ENCODE measurements around the gene UPK3BL2.
"Not testable (repeated sequence)": the region's sequence is repeated elsewhere in the genome, so short reads cannot be mapped to it uniquely, and the experiment has no call there.

DNA sequence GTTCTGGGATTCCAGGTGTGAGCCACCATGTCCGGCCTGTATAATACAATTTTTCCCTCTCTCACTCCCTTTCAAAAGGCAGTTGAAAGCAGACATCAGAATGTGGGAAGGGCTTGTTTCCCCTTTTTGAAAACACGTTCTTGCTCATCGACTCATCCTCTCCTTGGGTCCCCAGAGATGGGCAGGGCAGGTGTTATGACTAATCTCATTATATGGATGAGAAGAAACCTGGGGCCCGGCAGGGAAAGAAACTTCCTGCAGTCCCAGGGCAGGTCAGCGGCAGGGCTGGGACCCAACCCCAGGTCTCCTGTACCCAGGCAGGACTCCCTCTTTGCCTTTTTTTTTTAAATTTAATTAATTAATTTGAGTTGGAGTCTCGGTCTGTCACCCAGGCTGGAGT is 2.9 kb upstream of the UPK3BL2 start:
- TF ChIP-seq, protein P1, sequence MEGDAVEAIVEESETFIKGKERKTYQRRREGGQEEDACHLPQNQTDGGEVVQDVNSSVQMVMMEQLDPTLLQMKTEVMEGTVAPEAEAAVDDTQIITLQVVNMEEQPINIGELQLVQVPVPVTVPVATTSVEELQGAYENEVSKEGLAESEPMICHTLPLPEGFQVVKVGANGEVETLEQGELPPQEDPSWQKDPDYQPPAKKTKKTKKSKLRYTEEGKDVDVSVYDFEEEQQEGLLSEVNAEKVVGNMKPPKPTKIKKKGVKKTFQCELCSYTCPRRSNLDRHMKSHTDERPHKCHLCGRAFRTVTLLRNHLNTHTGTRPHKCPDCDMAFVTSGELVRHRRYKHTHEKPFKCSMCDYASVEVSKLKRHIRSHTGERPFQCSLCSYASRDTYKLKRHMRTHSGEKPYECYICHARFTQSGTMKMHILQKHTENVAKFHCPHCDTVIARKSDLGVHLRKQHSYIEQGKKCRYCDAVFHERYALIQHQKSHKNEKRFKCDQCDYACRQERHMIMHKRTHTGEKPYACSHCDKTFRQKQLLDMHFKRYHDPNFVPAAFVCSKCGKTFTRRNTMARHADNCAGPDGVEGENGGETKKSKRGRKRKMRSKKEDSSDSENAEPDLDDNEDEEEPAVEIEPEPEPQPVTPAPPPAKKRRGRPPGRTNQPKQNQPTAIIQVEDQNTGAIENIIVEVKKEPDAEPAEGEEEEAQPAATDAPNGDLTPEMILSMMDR (IDR thresholded peaks at IDR 0.05): not testable (repeated sequence)
- TF ChIP-seq POLR2A (IDR thresholded peaks at IDR 0.05): not testable (repeated sequence)
